SHP77 (cell line): ENCODE measurements around the gene LRMDA.

Experiments
- DNase-seq, 2 experiments: peaks; one replicate each; lab custom pipeline; 2025; lab: John Stamatoyannopoulos, UW

LRMDA gene

GRCh38 chr10:75994357-75995040, 563.1 kb downstream of the LRMDA start:
- no peak for DNase-seq

DNA sequence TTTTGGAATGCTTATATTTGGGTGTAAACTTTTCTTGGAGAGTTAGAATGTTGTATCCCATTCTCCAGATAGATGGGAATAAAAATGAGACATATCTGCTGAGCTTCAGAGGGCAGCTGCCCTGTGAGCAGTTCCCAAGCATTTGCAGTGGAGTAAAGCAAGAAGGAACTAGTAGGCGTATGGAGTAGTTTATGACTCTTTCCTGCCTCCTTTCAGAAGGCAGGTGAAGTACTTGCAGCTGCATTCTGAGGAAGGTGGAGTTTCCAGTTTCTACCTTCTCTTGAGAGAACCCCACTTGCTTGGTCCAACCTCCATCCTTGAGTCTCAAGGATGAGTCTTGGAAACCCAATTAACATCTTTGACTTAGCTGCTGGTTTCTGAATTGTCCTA, 563.6 kb downstream of the LRMDA start:
- DNase-seq: no peak

DNA sequence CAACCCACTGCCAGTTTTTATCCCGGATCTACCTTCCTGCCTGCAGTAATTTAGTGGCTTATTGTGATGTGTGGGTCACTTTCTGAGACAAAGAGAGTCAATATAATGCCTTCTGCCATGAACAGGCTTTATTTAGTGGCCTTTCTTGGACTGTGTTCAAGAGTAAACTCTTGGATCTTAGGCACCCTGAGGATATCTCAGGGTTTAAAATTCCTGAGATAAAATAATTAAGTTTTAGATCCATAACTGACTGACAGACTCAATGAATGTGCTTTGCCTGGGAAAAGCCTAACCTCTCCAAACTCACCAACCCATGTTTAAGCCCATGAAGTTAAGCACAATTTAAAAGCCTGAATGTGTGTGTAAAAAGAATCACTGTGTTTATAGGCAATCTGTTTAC, 564.3 kb downstream of the LRMDA start:
- DNase-seq: no peak

DNA sequence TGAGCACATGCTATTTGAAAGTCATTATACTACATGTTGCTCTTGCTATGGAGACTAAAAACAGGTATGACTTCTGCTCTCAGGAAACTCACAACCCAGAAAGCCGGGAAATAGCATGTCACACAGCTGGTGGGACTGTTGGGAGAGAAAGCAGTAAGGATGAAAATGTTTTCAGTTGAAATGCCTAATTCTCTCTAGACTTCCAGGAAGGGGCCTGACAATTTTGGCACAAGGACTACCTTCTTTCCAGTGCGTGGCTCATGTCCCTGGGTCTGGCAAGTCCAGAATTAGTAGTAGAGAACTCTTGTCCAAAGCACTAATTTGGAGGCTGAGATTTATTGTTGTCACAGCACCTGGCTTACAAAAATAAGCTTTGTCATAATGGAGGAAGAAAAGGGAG, 567.6 kb downstream of the LRMDA start:
- no peak for DNase-seq

- no peak for DNase-seq
Measured at GRCh38 chr10:75999515-76000209, 568.2 kb downstream of the LRMDA start.

DNA sequence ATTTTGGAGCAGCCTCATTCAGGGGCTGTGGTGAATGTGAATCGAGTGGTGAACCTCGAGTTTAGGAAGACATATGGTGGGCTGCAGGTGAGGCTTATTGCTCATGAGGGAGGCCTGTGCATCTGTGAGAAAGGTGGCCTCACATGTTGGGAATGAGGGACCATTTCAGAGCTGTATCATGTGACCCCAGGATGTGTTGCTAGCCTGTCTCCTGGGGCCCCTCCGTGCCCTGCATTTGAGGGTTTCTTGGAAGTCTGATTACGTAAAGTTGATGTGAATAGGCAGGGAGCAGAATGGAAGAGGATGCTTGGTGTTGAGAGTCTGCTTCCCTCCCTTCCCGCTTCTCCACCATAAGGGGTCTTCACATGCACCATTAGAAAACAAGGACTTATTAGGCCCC, 569.1 kb downstream of the LRMDA start:
- DNase-seq: no peak

DNA sequence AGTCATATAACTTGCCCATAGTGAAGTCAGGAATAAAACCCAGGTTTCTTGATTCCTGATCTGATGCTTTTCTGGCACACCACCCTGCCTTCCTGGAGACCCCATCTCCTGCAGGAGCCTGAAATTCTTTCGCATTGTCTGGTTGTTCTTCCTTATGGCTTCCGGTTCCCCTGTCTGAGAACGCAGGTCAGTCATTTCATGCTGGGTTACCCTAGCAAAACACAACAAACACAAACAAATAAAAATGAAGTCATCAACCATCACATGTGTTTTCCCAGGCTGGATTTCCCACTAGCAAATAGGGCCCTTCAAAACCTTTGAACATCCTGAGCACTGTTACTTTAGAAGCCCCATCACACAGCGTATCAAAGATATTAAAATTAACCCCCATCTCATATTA, 569.6 kb downstream of the LRMDA start:
- DNase-seq: no peak

GRCh38 chr10:76001461-76001860, 570.0 kb downstream of the LRMDA start:
- DNase-seq: no peak

DNA sequence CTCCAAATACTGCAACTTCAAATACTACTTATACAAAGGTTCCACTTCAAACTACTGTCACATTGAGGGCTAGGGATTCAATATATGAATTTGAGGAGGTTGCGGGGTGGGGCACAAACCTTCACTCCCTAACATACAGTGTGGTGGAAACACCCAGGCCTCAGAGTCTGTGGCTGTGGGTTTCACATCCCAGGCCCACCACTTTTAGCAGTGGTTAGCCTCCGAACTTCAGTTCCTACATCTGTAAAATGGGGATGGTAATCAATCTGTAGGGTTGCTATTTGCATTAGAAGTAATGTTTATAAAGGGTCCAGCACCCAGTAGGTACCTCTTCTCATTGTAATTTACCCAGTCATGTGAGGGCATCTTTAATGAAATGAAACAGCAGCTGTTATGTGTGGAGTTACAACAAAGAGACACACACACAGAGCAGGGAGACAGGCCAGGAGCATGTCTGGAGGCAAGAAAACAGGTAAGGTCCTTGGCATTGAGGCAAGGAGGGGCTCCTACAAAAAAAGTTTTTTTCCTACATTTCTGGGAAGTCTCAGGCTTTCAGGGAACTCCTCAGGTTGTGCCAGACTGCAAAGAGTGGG, 570.9 kb downstream of the LRMDA start:
- no peak for DNase-seq

- DNase-seq: no peak
Measured at GRCh38 chr10:76007667-76008181, 576.3 kb downstream of the LRMDA start.

GRCh38 chr10:76009531-76009930, 578.1 kb downstream of the LRMDA start:
- DNase-seq: no peak

DNA sequence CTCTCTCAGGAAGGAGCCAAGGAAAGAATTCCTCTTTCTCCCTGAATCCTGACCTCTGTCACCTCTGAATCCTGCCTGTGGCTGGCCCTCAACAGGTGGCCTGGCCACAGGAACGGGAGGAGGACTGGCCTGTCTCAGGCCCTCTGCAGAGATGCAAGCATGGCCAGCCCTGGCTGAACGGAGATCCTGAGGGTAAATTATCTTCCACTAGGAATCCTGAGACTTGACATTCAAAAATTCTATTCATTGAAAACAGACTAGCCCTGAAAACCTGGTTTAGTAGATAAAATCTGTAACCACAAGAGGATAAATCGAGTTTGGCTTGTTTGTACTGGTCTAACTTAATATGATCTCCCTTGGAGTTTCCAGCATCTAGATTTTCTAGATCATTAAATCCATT, 579.3 kb downstream of the LRMDA start:
- no peak for DNase-seq

DNA sequence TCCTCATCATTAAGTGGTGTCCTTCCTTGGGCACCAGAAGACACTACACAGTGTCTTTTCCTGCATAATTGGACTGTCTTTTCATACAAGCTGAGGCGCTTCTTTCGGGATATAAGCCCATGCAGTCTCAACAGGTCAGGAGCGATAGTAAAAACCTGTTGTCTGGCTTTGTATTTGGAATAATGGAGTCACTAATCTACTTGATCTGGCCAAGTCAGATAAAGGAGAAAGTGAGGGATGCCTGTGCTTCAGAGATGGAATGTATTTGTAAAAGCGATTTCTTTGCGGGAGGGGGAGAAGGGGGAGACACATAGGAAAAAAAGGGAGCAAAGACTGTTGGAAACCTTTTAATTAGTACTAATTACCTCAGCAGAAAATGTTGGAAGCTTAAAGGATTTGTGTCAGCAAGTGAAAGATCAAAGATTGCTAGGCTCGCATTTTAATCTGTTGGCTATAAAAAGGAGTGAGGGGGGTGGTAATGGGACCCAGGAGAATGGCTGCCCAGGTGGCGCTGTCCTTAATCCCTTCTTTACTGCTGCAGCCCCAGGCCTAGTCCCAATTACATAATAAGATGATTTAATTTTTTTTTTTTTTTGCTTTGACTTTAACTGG, 581.4 kb downstream of the LRMDA start:
- no peak for DNase-seq

DNA sequence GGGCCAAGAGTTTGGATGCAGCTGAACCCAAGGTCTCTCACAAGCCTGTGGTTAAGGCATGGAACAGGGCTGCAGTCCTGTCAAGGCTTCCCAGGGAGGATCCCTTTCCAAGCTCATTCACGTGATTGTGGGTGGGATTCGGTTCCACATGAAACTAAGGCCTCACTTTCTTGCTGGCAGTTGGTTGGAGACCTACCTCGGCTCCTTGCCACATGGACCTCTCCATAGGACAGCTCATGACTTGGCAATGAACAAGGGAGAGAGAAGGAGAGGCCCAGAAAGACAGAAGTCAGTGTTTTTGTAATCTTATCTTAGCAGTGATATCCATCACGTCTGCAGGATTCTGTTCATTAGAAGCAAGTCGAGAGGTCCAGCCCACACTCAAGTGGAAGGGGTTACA, 583.8 kb downstream of the LRMDA start:
- DNase-seq: no peak

DNA sequence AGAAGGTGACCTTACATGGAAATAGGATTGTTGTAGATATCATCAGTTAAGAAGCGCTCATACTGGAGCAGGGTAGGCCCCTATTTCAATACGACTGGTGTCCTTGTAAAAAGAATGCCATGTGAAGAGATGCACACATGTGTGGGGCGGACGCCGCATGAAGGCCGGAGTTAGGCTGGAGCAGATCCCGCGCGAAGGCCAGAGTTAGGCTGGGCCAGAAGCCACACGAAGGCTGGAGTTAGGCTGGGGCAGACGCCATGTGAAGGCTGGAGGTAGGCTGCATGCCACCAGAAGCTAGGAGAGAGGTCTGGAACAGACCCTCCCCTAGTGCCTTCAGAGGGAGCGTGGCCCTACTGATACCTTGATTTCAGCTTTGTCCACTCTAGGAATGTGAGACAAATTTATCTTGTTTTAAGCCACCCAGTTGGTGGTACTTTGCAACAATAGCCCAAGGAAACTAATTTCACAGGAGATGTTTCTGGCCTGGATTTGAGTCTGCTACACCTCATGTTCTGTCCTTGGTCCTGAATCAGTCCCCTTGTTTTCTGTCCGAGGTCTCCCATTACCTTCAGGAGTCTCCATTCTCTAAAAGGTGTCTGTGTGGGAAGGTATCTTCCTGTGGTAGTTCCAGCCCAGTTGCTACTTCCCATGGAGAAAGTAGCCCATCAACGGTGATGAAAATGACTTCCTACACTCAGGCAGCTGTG, 585.8 kb downstream of the LRMDA start:
- no peak for DNase-seq

DNA sequence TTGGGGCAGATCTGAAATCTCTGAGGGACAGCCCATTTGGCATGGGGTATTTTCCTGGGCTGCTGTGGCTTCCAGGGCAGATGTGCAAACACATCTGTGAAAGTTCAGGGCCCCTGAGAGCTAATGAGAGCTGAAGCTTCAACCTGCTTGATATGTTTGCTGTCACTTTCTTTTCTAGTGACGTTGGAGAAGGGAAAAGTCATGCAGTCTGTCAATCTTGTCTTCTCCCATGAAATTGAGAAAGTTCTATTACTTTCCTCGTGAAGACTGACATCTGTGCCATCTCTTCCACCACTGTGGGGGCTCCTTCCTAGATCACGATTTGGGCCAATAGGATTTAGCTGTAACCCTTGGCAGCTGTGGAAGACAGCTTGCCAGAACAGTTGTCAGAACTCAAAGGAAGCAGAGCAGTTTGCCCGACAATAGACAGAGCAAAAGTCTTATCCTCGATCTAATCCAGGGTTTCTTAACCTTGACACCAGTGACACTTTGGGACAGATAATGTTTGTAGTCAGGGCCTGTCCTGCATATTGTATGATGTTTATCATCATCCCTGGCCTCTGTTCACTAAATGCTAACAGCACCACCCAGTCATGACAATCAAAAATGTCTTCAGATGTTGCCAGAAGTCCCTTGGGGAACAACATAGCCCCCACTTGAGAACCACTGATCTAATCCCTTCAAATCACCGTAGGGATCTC, 586.5 kb downstream of the LRMDA start:
- DNase-seq: no peak

DNA sequence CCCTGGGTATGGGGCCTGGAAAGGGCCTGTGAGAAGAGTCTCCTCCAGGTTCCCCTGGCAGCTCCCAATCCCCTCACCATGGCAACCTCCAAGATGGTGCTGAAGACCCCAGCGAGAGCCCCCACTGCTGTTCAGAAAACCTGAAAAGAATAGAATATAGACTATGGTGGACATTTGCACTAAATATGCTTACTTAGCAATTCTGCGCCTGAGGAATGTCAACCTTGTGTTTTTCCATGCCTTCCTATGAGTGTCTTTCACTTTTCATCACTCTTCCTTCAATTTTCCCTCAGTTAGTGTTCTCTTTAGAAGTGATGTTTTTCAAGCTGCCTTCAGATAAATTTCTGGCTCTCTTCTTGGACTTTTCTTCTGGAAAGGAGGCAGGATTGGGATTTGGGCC, 589.2 kb downstream of the LRMDA start:
- DNase-seq: no peak

- no peak for DNase-seq
Measured at GRCh38 chr10:76021398-76021797, 590.0 kb downstream of the LRMDA start.

- no peak for DNase-seq
Measured at GRCh38 chr10:76022366-76022765, 590.9 kb downstream of the LRMDA start.

- DNase-seq: no peak
Measured at GRCh38 chr10:76023007-76023406, 591.6 kb downstream of the LRMDA start.

- DNase-seq: no peak
Measured at GRCh38 chr10:76024460-76025123, 593.2 kb downstream of the LRMDA start.
